ENCODE data around the gene NRF1. TPM values are rescaled to one million over a fixed set of nuclear protein-coding genes. Genes with fewer than 3 reads are reported as not detected.
"Not testable (repeated sequence)": the region's sequence is repeated elsewhere in the genome, so short reads cannot be mapped to it uniquely, and the experiment has no call there.

The NRF1 gene
- total RNA-seq, 2 experiments from 2014 or later = 20.5 to 28.9 TPM

DNA sequence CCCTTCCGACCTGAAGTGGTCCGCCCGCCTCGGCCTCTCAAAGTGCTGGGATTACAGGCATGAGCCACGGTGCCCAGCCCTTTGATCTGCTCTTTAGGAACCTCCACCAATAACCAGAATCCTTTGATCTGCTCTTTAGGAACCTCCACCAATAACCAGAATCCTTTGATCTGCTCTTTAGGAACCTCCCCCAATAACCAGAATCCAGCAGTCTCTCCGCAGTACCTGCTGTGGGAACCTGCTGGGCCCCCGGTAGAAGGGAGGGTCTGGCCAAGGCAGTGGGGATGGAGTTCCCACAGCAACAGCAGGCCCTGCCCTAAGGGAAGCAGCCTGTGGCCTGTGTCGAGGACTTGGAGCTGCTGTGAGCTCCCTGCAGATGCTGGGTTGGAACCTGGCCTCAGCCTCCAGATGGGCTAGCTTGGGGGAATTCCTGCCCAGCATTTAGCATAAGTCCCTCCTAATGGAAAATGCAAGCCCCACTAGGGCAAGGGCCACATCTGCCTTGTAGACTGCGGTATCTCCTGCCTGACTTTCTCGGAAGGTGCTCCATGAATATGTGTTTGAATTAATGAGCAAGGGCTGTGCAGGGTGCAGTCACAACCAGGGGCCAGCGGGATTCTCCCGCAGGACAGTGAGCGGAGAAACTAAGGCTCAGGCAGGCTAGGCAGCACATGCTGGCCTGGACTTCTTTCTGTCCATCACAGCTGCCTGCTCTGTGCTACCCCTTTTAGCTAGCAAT, 175.5 kb downstream of the NRF1 start:
- Mint-ChIP-seq H3K9me3 (ENCODE audit: low read depth) (no peaks in the 10 kb centered on the region), H3K4me3 (no peak overlapping the region), H3K4me1 (peaks cover 34% of the 10 kb centered on the region), H3K36me3 (ENCODE audit: low read depth) (no peaks in the 10 kb centered on the region), H3K27ac (no peak overlapping the region), H3K27me3 (peaks cover 61% of the 10 kb centered on the region)
- intact Hi-C loops (cut with DNase I, micrococcal nuclease) = loop anchor here in 1 of 2 experiments (10.0 kb wide), 1 partner anchor 948 kb away; the partner anchor contains the start of gene KLF14
- ATAC-seq (no peak), DNase-seq (no peak)
- POLR2A ChIA-PET = no interaction called here
- CTCF ChIA-PET = interaction anchor here (2.1 kb wide), 1 partner anchor 38 kb away, joined by 7 read pairs; no protein-coding TSS in a partner anchor

DNA sequence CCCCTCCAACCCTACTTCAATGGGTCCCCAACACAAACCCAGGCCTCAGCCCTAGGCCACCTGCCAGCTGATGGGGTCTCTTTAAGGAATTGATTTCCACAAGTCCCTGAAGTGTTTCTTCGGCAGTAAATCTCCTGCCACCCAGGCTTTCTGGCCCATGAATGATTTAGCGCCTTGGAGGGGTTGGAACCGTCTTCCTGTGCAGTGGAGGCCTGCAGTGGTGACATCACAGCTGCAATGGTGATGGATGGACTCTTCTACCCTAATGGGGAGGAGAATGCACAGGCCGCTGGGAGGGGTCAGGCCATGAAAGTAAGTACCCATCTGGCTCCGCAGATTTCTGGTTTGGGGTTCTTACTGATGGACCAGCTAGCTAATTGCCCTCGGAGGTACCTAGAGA, 177.5 kb downstream of the NRF1 start:
- CTCF ChIA-PET = interaction anchor here (0.7 to 0.9 kb wide), 2 partner anchors 36 to 739 kb away, joined by 3 to 5 read pairs; no protein-coding TSS in a partner anchor
- intact Hi-C loops (cut with DNase I, micrococcal nuclease) = loop anchor here in 1 of 2 experiments (10.0 kb wide), 1 partner anchor 946 kb away; the partner anchor contains the start of gene KLF14
- Mint-ChIP-seq H3K36me3 (ENCODE audit: low read depth) (no peaks in the 10 kb centered on the region), H3K27ac (no peak overlapping the region), H3K9me3 (ENCODE audit: low read depth) (no peaks in the 10 kb centered on the region), H3K4me1 (peaks cover 18% of the 10 kb centered on the region), H3K4me3 (no peak overlapping the region), H3K27me3 (peaks cover 43% of the 10 kb centered on the region)
- DNase-seq = no peak
- ATAC-seq = no peak
- POLR2A ChIA-PET = no interaction called here

DNA sequence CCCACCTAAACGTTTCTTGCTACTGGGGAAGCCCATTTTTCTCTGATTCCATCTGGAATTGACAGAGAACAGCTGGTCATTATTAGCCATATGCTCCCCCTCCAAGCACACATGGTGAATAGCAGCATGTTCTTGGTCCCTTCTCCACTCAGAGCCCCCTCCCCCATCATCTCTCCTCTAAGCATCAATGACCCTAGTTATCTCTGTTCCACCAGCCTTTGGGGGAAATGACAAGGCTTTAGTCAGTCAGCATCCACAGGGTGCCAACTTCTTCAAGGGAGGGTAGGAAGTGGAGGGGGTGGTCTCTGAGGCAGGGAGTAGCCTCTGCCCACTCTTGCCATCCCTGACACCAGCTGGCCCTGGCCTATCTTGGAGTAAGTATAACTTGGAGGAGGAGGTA, 178.1 kb downstream of the NRF1 start:
- Mint-ChIP-seq H3K4me3 (no peak overlapping the region), H3K4me1 (peaks cover 15% of the 10 kb centered on the region), H3K9me3 (ENCODE audit: low read depth) (no peaks in the 10 kb centered on the region), H3K27ac (no peak overlapping the region), H3K36me3 (ENCODE audit: low read depth) (no peaks in the 10 kb centered on the region), H3K27me3 (peaks cover 41% of the 10 kb centered on the region)
- CTCF ChIA-PET = interaction anchor here (0.7 kb wide), 1 partner anchor 739 kb away, joined by 3 read pairs; no protein-coding TSS in a partner anchor
- intact Hi-C loops (cut with DNase I, micrococcal nuclease) = loop anchor here in 1 of 2 experiments (10.0 kb wide), 1 partner anchor 945 kb away; the partner anchor contains the start of gene KLF14
- ATAC-seq = no peak
- DNase-seq = no peak
- POLR2A ChIA-PET = interaction anchor here (0.6 kb wide), 1 partner anchor 121 kb away, joined by 3 read pairs; no protein-coding TSS in a partner anchor

DNA sequence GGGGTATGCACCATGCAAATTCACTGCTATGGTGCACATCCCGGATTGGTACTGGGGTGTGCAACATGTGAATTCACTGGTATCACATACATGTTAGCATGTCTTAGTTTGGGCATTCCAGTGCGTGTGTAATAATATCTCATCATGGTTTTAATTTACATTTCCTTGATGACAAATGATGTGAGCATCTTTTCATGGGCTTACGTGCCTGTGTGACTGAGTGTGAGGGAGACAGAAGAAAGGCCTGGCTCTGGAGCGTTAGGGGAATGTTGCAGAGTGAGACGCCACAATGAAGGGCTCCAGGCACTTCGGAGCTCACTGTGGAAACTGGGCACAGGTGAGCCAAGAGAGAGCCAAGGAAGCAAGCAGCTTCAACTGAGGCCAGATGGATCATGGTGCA, 178.6 kb downstream of the NRF1 start:
- intact Hi-C loops (cut with DNase I, micrococcal nuclease) = no loop called here
- no peaks in the 10 kb centered on the region for H3K9me3 Mint-ChIP-seq (ENCODE audit: low read depth)
- no peak for DNase-seq
- no peak for ATAC-seq
- no peak overlapping the region for H3K27ac Mint-ChIP-seq
- peaks cover 37% of the 10 kb centered on the region for H3K27me3 Mint-ChIP-seq
- ChIA-PET POLR2A (interaction anchor here (0.6 kb wide), 1 partner anchor 120 kb away, joined by 3 read pairs; no protein-coding TSS in a partner anchor), CTCF (no interaction called here)
- no peaks in the 10 kb centered on the region for H3K36me3 Mint-ChIP-seq (ENCODE audit: low read depth)
- H3K4me3 Mint-ChIP-seq = no peak overlapping the region
- H3K4me1 Mint-ChIP-seq = peaks cover 10% of the 10 kb centered on the region

DNA sequence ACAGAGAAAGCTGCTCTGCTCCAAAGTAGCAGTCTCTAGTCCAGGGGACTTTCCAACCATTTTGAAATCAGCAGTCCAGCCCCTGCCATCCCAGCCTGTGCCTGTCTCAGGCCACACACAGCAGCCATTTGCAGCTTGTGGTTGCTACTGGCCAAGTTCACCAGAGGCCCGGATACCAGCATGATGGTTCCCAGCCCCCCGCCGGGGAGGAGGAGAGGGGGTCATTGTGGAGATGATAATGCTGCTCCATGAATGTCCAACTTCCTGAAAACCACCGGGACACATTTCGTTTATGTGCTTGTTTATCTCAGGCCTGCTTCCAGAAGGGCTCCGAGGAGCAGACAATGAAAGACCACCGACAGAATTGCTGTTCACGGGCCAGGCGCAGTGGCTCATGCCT, 181.2 kb downstream of the NRF1 start:
- POLR2A ChIA-PET = no interaction called here
- DNase-seq (no peak), ATAC-seq (no peak)
- intact Hi-C loops (cut with DNase I, micrococcal nuclease) = no loop called here
- H3K36me3 Mint-ChIP-seq (ENCODE audit: low read depth) = no peaks in the 10 kb centered on the region
- H3K27ac Mint-ChIP-seq = no peak overlapping the region
- no peak overlapping the region for H3K4me3 Mint-ChIP-seq
- peaks cover 13% of the 10 kb centered on the region for H3K27me3 Mint-ChIP-seq
- no peaks in the 10 kb centered on the region for H3K9me3 Mint-ChIP-seq (ENCODE audit: low read depth)
- CTCF ChIA-PET = interaction anchor here (0.8 to 1.2 kb wide), 3 partner anchors 18 to 38 kb away, joined by 3 read pairs; no protein-coding TSS in a partner anchor
- H3K4me1 Mint-ChIP-seq = no peaks in the 10 kb centered on the region

DNA sequence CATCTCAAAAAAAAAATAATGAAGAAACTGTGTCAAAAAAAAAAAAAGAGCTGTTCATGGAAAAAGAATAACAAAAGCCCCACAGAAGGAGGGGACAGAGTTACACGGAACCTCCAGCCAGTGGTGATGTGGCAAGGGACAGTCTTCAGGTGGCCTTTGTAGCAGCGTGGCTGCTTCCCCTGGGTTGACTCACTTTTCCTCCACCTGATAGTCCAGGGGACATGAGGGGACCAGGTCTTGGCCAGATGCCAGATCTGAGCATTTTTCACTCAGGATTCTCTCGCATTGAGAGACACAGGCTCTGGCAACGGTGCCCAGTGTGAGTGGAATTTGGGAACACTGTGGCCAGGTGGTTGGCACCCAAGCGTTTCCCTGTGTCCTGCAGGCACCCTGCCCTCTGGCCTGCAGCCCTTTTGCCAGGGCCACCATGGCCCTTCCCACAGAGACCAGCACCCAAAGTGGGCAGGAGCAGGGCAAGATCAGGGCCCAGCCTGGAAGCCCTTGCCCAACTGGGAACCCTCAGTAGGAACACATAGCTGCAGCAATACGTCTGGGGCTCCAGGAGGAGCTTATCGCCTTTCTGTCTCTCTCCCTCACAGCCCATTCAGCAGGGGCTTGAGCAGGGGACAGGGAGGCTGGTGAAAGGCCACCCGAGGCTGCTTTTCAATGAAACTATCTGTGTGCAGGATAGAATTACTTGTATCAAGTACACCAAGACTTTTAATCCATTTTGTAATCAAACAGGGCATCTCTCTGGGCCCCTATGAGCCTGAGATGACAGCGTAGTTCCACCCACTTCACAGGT, 182.2 kb downstream of the NRF1 start:
- Mint-ChIP-seq H3K4me1 (no peaks in the 10 kb centered on the region), H3K4me3 (no peak overlapping the region), H3K27ac (no peak overlapping the region), H3K9me3 (ENCODE audit: low read depth) (no peaks in the 10 kb centered on the region), H3K27me3 (peaks cover 13% of the 10 kb centered on the region), H3K36me3 (ENCODE audit: low read depth) (no peaks in the 10 kb centered on the region)
- ATAC-seq = no peak
- ChIA-PET POLR2A (no interaction called here), CTCF (no interaction called here)
- DNase-seq = no peak
- intact Hi-C loops (cut with DNase I, micrococcal nuclease) = no loop called here

DNA sequence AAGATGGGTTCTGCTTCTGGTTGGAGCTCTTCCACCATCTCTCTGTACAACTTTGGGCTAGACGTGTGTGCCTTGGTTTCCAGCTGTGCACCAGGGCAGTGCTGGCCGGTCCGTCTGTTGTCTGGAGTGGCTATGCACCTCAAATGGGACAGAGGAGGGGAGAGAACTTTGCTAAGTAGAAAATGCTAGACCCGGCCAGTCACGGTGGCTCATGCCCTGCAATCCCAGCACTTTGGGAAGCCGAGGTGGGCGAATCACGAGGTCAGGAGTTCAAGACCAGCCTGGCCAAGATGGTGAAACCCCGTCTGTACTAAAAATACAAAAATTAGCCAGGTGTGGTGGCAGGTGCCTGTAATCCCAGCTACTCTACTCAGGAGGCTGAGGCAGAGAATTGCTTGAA, 182.9 kb downstream of the NRF1 start:
- intact Hi-C loops (cut with DNase I, micrococcal nuclease); H3K9me3 Mint-ChIP-seq (ENCODE audit: low read depth); DNase-seq; CTCF ChIA-PET; H3K36me3 Mint-ChIP-seq (ENCODE audit: low read depth); H3K4me1 Mint-ChIP-seq; H3K4me3 Mint-ChIP-seq; ATAC-seq; POLR2A ChIA-PET; H3K27ac Mint-ChIP-seq: not testable (repeated sequence)
- H3K27me3 Mint-ChIP-seq = peaks cover 11% of the 10 kb centered on the region

DNA sequence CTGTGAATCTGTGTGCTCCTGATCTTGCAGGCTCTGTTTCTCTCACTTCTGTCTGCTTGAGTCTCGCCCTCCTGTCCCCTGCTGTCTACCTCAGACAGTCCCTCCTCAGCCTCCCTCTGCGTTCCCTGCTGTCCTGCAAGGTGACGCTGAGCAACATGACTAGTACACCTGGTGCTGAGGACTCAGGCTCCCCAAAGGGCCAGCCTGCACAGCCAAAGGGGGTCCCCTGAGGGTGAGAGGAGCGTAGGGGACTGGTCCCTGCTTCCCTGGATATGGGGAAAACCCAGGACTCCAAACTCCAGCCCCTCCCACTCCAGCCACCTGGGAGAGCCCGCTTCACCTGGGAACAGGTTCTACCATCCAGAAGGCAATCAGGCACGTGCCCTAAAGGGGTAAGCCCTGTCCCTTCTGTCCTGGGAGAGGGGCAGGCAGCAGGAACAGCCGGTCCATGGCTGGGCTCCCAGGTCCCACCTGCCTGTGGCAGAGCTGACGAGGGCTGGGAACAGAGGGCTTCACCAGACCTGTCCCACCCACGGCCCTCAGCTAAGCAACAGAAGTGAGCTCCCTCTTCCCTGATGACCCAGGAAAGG, 184.8 kb downstream of the NRF1 start:
- CTCF ChIA-PET = no interaction called here
- no peak overlapping the region for H3K27ac Mint-ChIP-seq
- no peak overlapping the region for H3K4me3 Mint-ChIP-seq
- H3K36me3 Mint-ChIP-seq (ENCODE audit: low read depth) = no peaks in the 10 kb centered on the region
- peaks cover 3% of the 10 kb centered on the region for H3K27me3 Mint-ChIP-seq
- DNase-seq (no peak), ATAC-seq (no peak)
- POLR2A ChIA-PET = no interaction called here
- no peaks in the 10 kb centered on the region for H3K4me1 Mint-ChIP-seq
- intact Hi-C loops (cut with DNase I, micrococcal nuclease) = no loop called here
- no peaks in the 10 kb centered on the region for H3K9me3 Mint-ChIP-seq (ENCODE audit: low read depth)

DNA sequence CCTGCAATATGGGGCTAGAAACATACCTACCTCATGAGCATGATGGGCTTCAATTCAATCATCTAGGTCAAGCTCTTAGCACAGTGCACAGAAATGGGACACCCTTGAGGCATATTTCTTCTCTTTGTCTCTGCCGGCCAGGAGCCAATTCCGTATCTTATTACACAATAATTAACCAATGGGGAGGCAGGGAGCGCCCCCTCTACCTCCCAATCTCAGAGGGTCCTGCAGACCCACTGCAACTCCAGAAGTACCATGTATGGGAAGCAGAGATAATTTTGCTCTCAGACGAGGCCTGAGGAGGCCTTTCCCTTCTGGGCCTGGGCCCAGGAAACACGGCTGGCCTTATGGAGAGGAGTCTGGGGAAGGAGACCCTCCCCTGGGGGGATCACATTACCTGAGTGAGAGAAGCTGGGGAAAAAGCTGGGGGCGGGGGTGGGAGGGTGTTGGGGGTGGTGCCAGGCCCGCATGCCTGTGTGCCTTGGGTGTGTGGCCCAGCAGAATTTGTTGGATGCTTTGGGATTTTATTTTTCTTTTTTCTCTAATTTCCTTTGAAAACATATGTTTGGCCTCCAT, 185.8 kb downstream of the NRF1 start:
- no peak for ATAC-seq
- intact Hi-C loops (cut with DNase I, micrococcal nuclease) = no loop called here
- Mint-ChIP-seq H3K4me1 (no peaks in the 10 kb centered on the region), H3K27ac (no peak overlapping the region), H3K4me3 (no peak overlapping the region), H3K27me3 (no peaks in the 10 kb centered on the region), H3K9me3 (ENCODE audit: low read depth) (no peaks in the 10 kb centered on the region), H3K36me3 (ENCODE audit: low read depth) (no peaks in the 10 kb centered on the region)
- ChIA-PET CTCF (no interaction called here), POLR2A (no interaction called here)
- no peak for DNase-seq

DNA sequence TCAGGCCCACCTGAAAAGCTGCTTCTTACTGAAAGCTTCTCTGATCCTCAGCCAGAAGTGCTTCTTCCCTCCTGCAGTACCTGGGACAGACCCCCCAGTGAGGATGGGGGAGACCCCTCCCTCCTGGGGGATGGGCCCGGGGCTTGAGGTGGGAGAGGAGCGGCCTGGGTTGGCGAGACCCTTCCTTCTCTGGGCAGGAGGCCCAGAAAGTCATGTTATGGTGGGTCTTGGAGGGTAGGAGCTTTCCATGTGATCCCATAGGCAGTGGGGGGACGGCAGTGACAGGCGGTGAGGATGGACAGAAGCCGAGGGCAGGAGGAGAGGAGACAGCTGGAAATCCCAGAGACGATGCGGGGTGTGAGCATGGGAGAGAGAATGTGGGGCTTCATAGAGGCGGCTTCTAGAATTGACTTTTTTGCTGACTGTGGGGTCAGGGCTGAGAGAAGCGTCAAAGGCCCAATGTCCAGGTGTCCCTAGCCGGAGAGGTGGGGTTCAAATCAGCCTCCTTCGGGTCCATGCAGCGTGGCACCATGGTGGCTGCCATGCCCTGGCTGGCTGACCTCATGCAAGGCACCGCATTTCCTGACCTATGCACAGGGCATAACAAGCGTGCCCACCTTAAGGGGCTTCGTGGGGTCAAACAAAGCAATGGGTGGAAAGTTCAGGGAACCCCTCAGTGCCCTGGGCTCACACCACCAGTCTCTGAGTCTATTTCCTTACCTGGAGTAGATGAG, 187.3 kb downstream of the NRF1 start:
- POLR2A ChIA-PET = no interaction called here
- H3K9me3 Mint-ChIP-seq (ENCODE audit: low read depth) = no peaks in the 10 kb centered on the region
- H3K36me3 Mint-ChIP-seq (ENCODE audit: low read depth) = no peaks in the 10 kb centered on the region
- no peaks in the 10 kb centered on the region for H3K4me1 Mint-ChIP-seq
- DNase-seq (no peak), ATAC-seq (no peak)
- CTCF ChIA-PET = interaction anchor here (0.9 kb wide), 1 partner anchor 98 kb away, joined by 3 read pairs; no protein-coding TSS in a partner anchor
- no peaks in the 10 kb centered on the region for H3K27me3 Mint-ChIP-seq
- H3K27ac Mint-ChIP-seq = no peak overlapping the region
- H3K4me3 Mint-ChIP-seq = no peak overlapping the region
- intact Hi-C loops (cut with DNase I, micrococcal nuclease) = no loop called here
